ENCODE results near the gene IL1RAPL1.
"Not testable (repeated sequence)": the region's sequence is repeated elsewhere in the genome, so short reads cannot be mapped to it uniquely, and the experiment has no call there.

Gene IL1RAPL1

GRCh38 chrX:29274517-29274916 is 687.3 kb downstream of the IL1RAPL1 start:
- no peak for DNase-seq (ENCODE audit: low read depth)

- DNase-seq (ENCODE audit: low read depth): no peak
Observed at GRCh38 chrX:29275928-29276327, 688.7 kb downstream of the IL1RAPL1 start.

GRCh38 chrX:29281078-29281742 is 694.0 kb downstream of the IL1RAPL1 start:
- no peak for DNase-seq (ENCODE audit: low read depth)

GRCh38 chrX:29285664-29286063 is 698.4 kb downstream of the IL1RAPL1 start:
- no peak for DNase-seq (ENCODE audit: low read depth)

GRCh38 chrX:29295987-29296680 is 708.9 kb downstream of the IL1RAPL1 start:
- no peak for DNase-seq (ENCODE audit: low read depth)

- DNase-seq (ENCODE audit: low read depth): no peak
Observed at GRCh38 chrX:29297171-29297800, 710.0 kb downstream of the IL1RAPL1 start.

- DNase-seq (ENCODE audit: low read depth): no peak
Observed at GRCh38 chrX:29299684-29300083, 712.4 kb downstream of the IL1RAPL1 start.

- no peak for DNase-seq (ENCODE audit: low read depth)
Observed at GRCh38 chrX:29308726-29309125, 721.5 kb downstream of the IL1RAPL1 start.

- no peak for DNase-seq (ENCODE audit: low read depth)
Observed at GRCh38 chrX:29315931-29316330, 728.7 kb downstream of the IL1RAPL1 start.

- no peak for DNase-seq (ENCODE audit: low read depth)
Observed at GRCh38 chrX:29318012-29318411, 730.8 kb downstream of the IL1RAPL1 start.

GRCh38 chrX:29332429-29332828 is 745.2 kb downstream of the IL1RAPL1 start:
- not testable (repeated sequence) for DNase-seq (ENCODE audit: low read depth)

- not testable (repeated sequence) for DNase-seq (ENCODE audit: low read depth)
Observed at GRCh38 chrX:29333091-29333490, 745.8 kb downstream of the IL1RAPL1 start.

GRCh38 chrX:29348288-29348687 is 761.0 kb downstream of the IL1RAPL1 start:
- no peak for DNase-seq (ENCODE audit: low read depth)

GRCh38 chrX:29359276-29359675 is 772.0 kb downstream of the IL1RAPL1 start:
- no peak for DNase-seq (ENCODE audit: low read depth)

GRCh38 chrX:29374765-29375164 is 787.5 kb downstream of the IL1RAPL1 start:
- not testable (repeated sequence) for DNase-seq (ENCODE audit: low read depth)

- no peak for DNase-seq (ENCODE audit: low read depth)
Observed at GRCh38 chrX:29376584-29376983, 789.3 kb downstream of the IL1RAPL1 start.

- DNase-seq (ENCODE audit: low read depth): no peak
Observed at GRCh38 chrX:29382811-29383210, 795.6 kb downstream of the IL1RAPL1 start.

- DNase-seq (ENCODE audit: low read depth): no peak
Observed at GRCh38 chrX:29388509-29388908, 801.3 kb downstream of the IL1RAPL1 start.

- DNase-seq (ENCODE audit: low read depth): no peak
Observed at GRCh38 chrX:29397506-29397905, 810.3 kb downstream of the IL1RAPL1 start.

- no peak for DNase-seq (ENCODE audit: low read depth)
Observed at GRCh38 chrX:29407357-29407756, 820.1 kb downstream of the IL1RAPL1 start.

- no peak for DNase-seq (ENCODE audit: low read depth)
Observed at GRCh38 chrX:29419774-29420553, 832.7 kb downstream of the IL1RAPL1 start.

- DNase-seq (ENCODE audit: low read depth): no peak
Observed at GRCh38 chrX:29422034-29422433, 834.8 kb downstream of the IL1RAPL1 start.

All from CMK (cell line).